ENCODE results near the gene ARL15.

GRCh38 chr5:53940921-53941320 is 369.5 kb downstream of the ARL15 start:
- TF ChIP-seq, protein P1, sequence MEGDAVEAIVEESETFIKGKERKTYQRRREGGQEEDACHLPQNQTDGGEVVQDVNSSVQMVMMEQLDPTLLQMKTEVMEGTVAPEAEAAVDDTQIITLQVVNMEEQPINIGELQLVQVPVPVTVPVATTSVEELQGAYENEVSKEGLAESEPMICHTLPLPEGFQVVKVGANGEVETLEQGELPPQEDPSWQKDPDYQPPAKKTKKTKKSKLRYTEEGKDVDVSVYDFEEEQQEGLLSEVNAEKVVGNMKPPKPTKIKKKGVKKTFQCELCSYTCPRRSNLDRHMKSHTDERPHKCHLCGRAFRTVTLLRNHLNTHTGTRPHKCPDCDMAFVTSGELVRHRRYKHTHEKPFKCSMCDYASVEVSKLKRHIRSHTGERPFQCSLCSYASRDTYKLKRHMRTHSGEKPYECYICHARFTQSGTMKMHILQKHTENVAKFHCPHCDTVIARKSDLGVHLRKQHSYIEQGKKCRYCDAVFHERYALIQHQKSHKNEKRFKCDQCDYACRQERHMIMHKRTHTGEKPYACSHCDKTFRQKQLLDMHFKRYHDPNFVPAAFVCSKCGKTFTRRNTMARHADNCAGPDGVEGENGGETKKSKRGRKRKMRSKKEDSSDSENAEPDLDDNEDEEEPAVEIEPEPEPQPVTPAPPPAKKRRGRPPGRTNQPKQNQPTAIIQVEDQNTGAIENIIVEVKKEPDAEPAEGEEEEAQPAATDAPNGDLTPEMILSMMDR (IDR thresholded peaks at IDR 0.05), result no peak
- TF ChIP-seq POLR2A (IDR thresholded peaks at IDR 0.05), result no peak

All from esophagus squamous epithelium (tissue), 4 donors.